Activated CD8-positive, alpha-beta memory T cell treated with anti-CD3 and anti-CD28 coated beads for 1 hour (primary cell): Measurements from ENCODE around the gene SUN3.

Experiments used
- DNase-seq, 2 donors: peaks; one replicate each; pipeline ENCODE4 v3.0.0-alpha.2; 2020; ENCODE audit warnings: low read depth in 1 of 2; ENCODE audit errors: extremely low read depth in 1 of 2

Gene SUN3

DNA sequence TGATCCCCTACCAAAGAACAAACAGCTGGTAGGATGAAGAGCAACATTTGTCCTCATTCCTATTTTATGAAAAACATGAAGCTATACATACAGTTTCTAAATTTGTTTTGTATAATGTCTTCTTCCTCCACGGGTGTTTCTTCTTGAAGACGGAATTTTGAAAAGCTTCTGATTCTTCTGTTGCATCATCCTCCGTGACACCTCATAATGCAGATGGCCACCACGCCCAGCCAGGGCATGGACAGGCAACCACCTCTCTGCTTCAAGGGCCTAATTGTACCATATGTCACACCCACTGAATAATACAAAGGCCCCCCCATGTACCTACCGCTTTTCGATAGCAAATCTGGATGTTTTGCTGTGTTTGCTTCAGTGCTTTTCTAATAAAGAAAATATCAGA lies at the start of gene SUN3:
TSS of gene SUN3 (minus strand) at position 170 of the 400 bp plus-strand sequence. CDS start at position 1, 169 bp downstream.
- DNase-seq = no peak

DNA sequence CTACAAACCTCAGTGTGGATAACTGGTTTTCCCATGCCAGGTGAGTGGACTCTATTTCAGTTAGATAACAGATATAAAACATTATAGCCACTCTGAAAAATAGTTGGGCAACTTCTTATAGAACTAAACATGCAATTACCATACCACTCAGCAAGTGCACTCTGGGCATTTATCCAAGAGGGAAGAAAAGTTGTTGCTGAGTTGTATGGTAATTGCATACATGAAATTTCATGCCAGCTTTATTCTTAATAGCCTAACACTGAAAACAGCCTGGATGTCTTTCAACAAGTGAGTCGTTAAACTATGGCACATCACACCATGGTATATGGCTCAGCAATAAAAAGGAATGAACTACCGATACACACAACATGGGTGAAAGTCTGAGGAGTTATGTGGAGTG lies 49.6 kb upstream of the SUN3 start:
- no peak for DNase-seq

DNA sequence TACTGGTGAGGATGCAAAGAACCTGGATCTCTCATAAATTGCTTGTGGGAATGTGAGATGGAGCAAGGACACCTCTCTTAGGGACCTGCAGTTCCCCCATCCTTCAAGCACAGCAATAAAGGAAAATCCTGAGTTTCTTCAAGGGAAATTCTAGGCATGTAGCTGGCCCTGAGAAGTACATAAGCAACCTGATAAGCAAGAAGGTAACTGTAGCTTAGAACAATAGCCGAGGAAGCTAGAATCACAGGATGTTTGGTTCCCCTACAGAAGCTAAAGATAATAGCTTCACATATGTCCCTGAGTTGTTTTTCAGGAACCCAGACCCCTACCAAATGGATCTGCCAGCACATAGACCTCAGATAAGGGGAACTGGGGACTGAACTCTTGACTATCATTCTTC lies 48.5 kb upstream of the SUN3 start:
- DNase-seq = no peak

- DNase-seq = no peak
Measured at GRCh38 chr7:48074204-48074654, 45.3 kb upstream of the SUN3 start.

GRCh38 chr7:48067475-48067874 lies 38.6 kb upstream of the SUN3 start:
- no peak for DNase-seq

DNA sequence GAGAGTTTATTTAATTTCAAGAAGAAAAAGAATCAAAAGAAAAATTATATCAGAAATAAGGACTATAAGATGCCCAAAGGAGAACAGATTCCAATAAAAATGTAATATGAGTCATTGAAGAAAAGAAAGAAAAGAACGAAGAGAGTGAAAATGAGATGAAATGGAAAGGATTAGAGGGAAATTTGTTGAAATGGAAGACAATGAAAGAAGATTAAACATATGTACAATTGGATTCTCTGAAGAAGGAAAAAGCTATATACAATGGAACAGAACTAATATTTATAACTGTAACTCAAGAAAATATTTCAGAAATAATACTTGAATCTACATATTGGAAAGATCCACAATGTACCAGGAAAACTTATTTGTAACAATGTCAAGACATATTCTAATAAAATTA lies 35.1 kb upstream of the SUN3 start:
- DNase-seq = no peak

DNA sequence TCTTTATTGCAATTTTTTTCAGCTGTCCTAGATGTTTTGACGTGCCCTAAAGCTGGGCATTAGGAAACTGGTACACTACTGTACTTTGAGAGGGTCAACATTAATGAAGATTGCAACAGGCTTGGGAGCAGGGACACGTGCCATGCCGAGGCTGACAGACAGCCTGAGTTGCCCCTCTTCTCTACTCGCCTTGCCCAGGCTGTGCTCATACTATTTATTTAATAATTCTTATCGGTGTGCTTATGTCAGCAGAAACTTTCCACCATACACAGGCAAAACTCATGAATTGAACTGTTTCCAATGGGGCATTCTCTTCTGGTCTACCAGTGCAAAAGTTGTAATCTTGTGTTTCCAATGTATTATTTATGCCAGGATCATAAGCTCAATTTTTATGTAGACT lies 30.8 kb upstream of the SUN3 start:
- no peak for DNase-seq

- no peak for DNase-seq
Measured at GRCh38 chr7:48058990-48059389, 30.1 kb upstream of the SUN3 start.

- no peak for DNase-seq
Measured at GRCh38 chr7:48053736-48054135, 24.8 kb upstream of the SUN3 start.

DNA sequence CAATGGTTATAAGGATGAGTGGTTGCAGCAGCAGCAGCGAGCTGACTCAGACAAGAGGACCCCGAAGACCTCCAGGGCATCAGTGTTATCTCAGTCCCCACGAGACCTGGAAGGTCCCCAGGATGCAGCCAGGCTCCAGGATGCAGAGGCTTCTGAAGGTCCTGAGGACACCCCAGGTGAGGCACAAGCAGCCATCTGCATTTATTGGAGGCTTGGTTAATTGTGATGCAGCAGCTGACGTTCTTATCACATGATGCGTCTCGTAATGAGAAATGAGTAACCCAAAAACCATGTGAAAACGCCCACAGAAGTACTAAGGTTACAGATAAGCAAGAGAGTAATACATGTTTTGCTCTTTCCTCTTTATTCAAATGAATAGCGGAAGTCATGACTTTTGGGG lies 23.8 kb upstream of the SUN3 start:
- no peak for DNase-seq

DNA sequence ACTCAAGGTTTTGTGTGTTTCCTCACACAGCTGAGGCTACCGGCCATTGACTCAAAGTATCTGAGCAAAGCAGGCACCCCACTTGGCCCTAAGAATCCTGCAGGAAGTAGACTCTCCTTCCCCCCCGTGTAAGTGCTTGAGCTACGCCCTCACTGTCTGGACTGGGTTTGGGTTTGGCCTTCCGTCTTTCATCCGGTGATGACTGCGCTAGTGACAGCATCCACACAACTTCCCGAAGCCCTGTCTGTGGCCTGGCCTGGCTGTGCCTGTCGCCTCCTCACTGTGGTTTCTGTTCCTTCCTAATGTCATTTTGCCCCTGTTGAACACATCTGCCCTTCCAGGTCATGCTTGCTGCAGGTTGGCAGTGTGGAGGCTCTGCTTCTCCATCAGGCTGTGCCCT lies 20.9 kb upstream of the SUN3 start:
- no peak for DNase-seq

- DNase-seq = no peak
Measured at GRCh38 chr7:48048113-48048512, 19.2 kb upstream of the SUN3 start.

GRCh38 chr7:48046458-48046857 lies 17.6 kb upstream of the SUN3 start:
- no peak for DNase-seq

- DNase-seq = no peak
Measured at GRCh38 chr7:48045195-48045765, 16.4 kb upstream of the SUN3 start.

GRCh38 chr7:48042636-48043035 lies 13.7 kb upstream of the SUN3 start:
- no peak for DNase-seq

DNA sequence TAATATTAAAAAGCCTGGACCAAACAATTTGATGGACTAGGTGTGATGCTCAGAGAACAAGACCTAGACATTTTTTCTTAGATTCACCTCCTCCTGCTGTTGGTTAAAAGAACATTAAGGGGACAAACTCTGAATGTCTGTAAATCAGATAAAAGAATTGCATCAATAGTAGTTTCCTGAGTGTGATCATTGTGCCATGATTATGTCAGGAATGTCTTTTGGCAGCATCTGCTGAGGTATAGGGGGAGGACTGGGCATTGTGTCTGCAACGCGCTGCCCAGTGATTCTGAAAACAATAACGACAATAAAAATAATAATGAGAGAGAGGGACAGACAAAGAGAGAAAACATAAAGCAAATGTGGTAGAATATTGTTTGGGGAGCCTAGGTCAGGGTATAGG lies 13.3 kb upstream of the SUN3 start:
- no peak for DNase-seq

- DNase-seq = no peak
Measured at GRCh38 chr7:48041653-48041970, 12.7 kb upstream of the SUN3 start.

- no peak for DNase-seq
Measured at GRCh38 chr7:48040944-48041652, 12.2 kb upstream of the SUN3 start.

- DNase-seq = no peak
Measured at GRCh38 chr7:48038815-48039506, 10.1 kb upstream of the SUN3 start.

- DNase-seq = no peak
Measured at GRCh38 chr7:48035967-48036478, 7.1 kb upstream of the SUN3 start.

- DNase-seq = peak; percentile 67 to 68
Measured at GRCh38 chr7:48035301-48035966, 6.5 kb upstream of the SUN3 start, which contains the start of gene C7orf57. C7orf57 (plus strand) TSS chr7:48035543; CDS start chr7:48036309, 766 bp downstream.
